ENCODE data around the gene FABP7.

GRCh38 chr6:122758927-122759334 lies 20.6 kb upstream of the FABP7 start:
- TF ChIP-seq POLR2A (IDR thresholded peaks at IDR 0.05) (no peak), EP300 (IDR thresholded peaks at IDR 0.05) (no peak)

Measured in upper lobe of left lung (tissue), 4 donors.